ENCODE measurements around the gene TMEM108. TPM values are rescaled to one million over a fixed set of nuclear protein-coding genes. Genes with fewer than 3 reads are reported as not detected.

Gene TMEM108
- total RNA-seq, 1 experiment from 2014 or later: not detected

DNA sequence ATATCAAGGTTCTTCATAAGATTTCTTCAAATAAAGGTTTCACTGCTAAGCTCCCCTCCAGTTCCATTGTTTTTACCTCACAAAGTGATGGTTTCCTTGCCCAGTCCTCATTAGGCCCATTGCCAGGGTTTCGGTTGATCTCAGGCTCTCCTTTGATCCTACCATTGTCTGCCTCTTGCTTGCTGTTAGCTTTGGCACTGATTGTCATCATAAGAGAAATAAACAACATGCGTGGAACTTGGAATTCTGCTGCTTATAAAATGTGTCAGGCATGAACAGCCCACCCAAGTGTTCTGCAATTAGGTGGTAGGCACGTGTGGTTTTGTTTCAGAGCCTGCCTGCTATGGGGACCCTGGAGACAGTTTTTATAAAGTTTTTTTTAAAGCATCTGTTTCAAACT, 254.1 kb downstream of the TMEM108 start:
- no peak for TF ChIP-seq ZNF274 (IDR thresholded peaks at IDR 0.05; ENCODE audit: low read depth, low read length)
- TF ChIP-seq, protein P1, sequence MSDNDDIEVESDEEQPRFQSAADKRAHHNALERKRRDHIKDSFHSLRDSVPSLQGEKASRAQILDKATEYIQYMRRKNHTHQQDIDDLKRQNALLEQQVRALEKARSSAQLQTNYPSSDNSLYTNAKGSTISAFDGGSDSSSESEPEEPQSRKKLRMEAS (IDR thresholded peaks at IDR 0.05): no peak
- TF ChIP-seq ZFX (IDR thresholded peaks at IDR 0.05): no peak
- TF ChIP-seq POLR2A (IDR thresholded peaks at IDR 0.05; ENCODE audit: borderline replicate concordance, extremely low read depth, insufficient read depth, insufficient read length): no peak
- TF ChIP-seq YY1 (IDR thresholded peaks at IDR 0.05; ENCODE audit: extremely low read depth, insufficient replicate concordance, low read depth, low read length): no peak
- TF ChIP-seq, protein P2, sequence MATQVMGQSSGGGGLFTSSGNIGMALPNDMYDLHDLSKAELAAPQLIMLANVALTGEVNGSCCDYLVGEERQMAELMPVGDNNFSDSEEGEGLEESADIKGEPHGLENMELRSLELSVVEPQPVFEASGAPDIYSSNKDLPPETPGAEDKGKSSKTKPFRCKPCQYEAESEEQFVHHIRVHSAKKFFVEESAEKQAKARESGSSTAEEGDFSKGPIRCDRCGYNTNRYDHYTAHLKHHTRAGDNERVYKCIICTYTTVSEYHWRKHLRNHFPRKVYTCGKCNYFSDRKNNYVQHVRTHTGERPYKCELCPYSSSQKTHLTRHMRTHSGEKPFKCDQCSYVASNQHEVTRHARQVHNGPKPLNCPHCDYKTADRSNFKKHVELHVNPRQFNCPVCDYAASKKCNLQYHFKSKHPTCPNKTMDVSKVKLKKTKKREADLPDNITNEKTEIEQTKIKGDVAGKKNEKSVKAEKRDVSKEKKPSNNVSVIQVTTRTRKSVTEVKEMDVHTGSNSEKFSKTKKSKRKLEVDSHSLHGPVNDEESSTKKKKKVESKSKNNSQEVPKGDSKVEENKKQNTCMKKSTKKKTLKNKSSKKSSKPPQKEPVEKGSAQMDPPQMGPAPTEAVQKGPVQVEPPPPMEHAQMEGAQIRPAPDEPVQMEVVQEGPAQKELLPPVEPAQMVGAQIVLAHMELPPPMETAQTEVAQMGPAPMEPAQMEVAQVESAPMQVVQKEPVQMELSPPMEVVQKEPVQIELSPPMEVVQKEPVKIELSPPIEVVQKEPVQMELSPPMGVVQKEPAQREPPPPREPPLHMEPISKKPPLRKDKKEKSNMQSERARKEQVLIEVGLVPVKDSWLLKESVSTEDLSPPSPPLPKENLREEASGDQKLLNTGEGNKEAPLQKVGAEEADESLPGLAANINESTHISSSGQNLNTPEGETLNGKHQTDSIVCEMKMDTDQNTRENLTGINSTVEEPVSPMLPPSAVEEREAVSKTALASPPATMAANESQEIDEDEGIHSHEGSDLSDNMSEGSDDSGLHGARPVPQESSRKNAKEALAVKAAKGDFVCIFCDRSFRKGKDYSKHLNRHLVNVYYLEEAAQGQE (IDR thresholded peaks at IDR 0.05; ENCODE audit: low read depth): no peak
- no peak for TF ChIP-seq EZH2phosphoT487 (IDR thresholded peaks at IDR 0.05; ENCODE audit: borderline replicate concordance)
- no peak for TF ChIP-seq SP1 (IDR thresholded peaks at IDR 0.05; ENCODE audit: low read depth)
- TF ChIP-seq, protein P3, sequence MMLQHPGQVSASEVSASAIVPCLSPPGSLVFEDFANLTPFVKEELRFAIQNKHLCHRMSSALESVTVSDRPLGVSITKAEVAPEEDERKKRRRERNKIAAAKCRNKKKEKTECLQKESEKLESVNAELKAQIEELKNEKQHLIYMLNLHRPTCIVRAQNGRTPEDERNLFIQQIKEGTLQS (IDR thresholded peaks at IDR 0.05): no peak
- TF ChIP-seq JUND (IDR thresholded peaks at IDR 0.05): no peak
- no peak for TF ChIP-seq RAD21 (IDR thresholded peaks at IDR 0.05; ENCODE audit: low read depth)
- TF ChIP-seq EZH2 (IDR thresholded peaks at IDR 0.05): no peak
- TF ChIP-seq, protein P4, sequence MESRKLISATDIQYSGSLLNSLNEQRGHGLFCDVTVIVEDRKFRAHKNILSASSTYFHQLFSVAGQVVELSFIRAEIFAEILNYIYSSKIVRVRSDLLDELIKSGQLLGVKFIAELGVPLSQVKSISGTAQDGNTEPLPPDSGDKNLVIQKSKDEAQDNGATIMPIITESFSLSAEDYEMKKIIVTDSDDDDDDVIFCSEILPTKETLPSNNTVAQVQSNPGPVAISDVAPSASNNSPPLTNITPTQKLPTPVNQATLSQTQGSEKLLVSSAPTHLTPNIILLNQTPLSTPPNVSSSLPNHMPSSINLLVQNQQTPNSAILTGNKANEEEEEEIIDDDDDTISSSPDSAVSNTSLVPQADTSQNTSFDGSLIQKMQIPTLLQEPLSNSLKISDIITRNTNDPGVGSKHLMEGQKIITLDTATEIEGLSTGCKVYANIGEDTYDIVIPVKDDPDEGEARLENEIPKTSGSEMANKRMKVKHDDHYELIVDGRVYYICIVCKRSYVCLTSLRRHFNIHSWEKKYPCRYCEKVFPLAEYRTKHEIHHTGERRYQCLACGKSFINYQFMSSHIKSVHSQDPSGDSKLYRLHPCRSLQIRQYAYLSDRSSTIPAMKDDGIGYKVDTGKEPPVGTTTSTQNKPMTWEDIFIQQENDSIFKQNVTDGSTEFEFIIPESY (IDR thresholded peaks at IDR 0.05; ENCODE audit: extremely low read depth, insufficient replicate concordance, low read length): no peak
- no peak for TF ChIP-seq POLR2AphosphoS5 (IDR thresholded peaks at IDR 0.05; ENCODE audit: low read depth, low read length)
- no peak for TF ChIP-seq FOSL1 (IDR thresholded peaks at IDR 0.05; ENCODE audit: low read depth)
- no peak for TF ChIP-seq CEBPB (IDR thresholded peaks at IDR 0.05; ENCODE audit: low read depth)

More for the DNA sequence above, 254.1 kb downstream of the TMEM108 start:
- no peak overlapping the region for H3K4me2 ChIP-seq (ENCODE audit: low read length)
- no peaks in the 10 kb centered on the region for H3K9me3 ChIP-seq (ENCODE audit: control insufficient read depth in 1 of 2, insufficient read depth in 1 of 2, low read depth in 1 of 2, low read length in 2 of 2)
- no peak for DNase-seq (ENCODE audit: low read depth, low spot score)
- no peak overlapping the region for H3K4me3 ChIP-seq (replicated peaks in 1 of 2; ENCODE audit: low read depth in 1 of 2, low read length in 2 of 2)
- no peaks in the 10 kb centered on the region for H3K79me2 ChIP-seq (ENCODE audit: insufficient read depth, low read length)
- H4K20me1 ChIP-seq (ENCODE audit: insufficient read depth): no peaks in the 10 kb centered on the region
- BruUV-seq (replicated peaks): no TSS peak
- no peak overlapping the region for H3K27ac ChIP-seq (ENCODE audit: low read depth, low read length)
- H3K4me1 ChIP-seq (ENCODE audit: control insufficient read depth in 1 of 2, insufficient read depth in 2 of 2, low read length in 2 of 2): peaks cover 3 to 7% of the 10 kb centered on the region in 2 experiments; a peak in 3 of 4 replicates
- no peaks in the 10 kb centered on the region for H3K36me3 ChIP-seq (ENCODE audit: control insufficient read depth in 1 of 2, insufficient read depth in 2 of 2, low read length in 2 of 2)
- ATAC-seq: no peak
- ChIA-PET RAD21 (ENCODE audit: low non-redundant PET in 1 of 2, low total read pairs in 2 of 2, uncharacterized antibody in 2 of 2, unreplicated experiment in 2 of 2) (no interaction called here), POLR2A (no interaction called here), CTCF (no interaction called here)
- peaks cover 87% of the 10 kb centered on the region for H3K27me3 ChIP-seq (ENCODE audit: insufficient read depth, low read length)
- no peak overlapping the region for H3K9ac ChIP-seq (ENCODE audit: low read length)
- H3K9me2 ChIP-seq (ENCODE audit: insufficient read depth): no peaks in the 10 kb centered on the region
- intact Hi-C loops (cut with micrococcal nuclease): no loop called here
- H2AFZ ChIP-seq (ENCODE audit: low read depth, low read length, poor library complexity, severe bottlenecking): no peak overlapping the region
